ENCODE measurements around the gene SRL. TPM values are rescaled to one million over a fixed set of nuclear protein-coding genes. Genes with fewer than 3 reads are reported as not detected.
"Not testable (repeated sequence)": the region's sequence is repeated elsewhere in the genome, so short reads cannot be mapped to it uniquely, and the experiment has no call there.

The SRL gene
- polyA plus RNA-seq, 1 donor from 2014 or later, result not detected

GRCh38 chr16:4253012-4253393, 11.1 kb upstream of the SRL start:
- H3K9ac ChIP-seq (ENCODE audit: low read length), result peak overlapping the region; percentile 77
- H3K36me3 ChIP-seq (ENCODE audit: insufficient read depth, low read length); H3K4me2 ChIP-seq (ENCODE audit: low read length); H4K20me1 ChIP-seq (ENCODE audit: insufficient read depth); H3K9me3 ChIP-seq (ENCODE audit: low read length); H3K79me2 ChIP-seq (replicated peaks; ENCODE audit: insufficient read depth, low read length); H3F3A ChIP-seq (ENCODE audit: insufficient read depth, low read length, poor library complexity, severe bottlenecking); H3K27me3 ChIP-seq (ENCODE audit: insufficient read depth, low read depth, low read length); H3K9me2 ChIP-seq (ENCODE audit: insufficient read depth, low read length): not testable (repeated sequence)
- H3K27ac ChIP-seq (ENCODE audit: low read length), result peak overlapping the region; percentile 78
- peak overlapping the region; percentile 34 for H2AFZ ChIP-seq (ENCODE audit: low read depth, low read length)
- H3K4me3 ChIP-seq (ENCODE audit: low read length), result peak overlapping the region; percentile 87

GRCh38 chr16:4249530-4250308, 7.8 kb upstream of the SRL start:
- Histone ChIP-seq H3K4me3 (ENCODE audit: low read length) (no peak overlapping the region), H4K20me1 (ENCODE audit: insufficient read depth) (no peaks in the 10 kb centered on the region), H2AFZ (ENCODE audit: low read depth, low read length) (no peak overlapping the region), H3K79me2 (replicated peaks; ENCODE audit: insufficient read depth, low read length) (no peaks in the 10 kb centered on the region), H3K9ac (ENCODE audit: low read length) (no peak overlapping the region), H3K9me3 (ENCODE audit: low read length) (no peaks in the 10 kb centered on the region), H3K9me2 (ENCODE audit: insufficient read depth, low read length) (no peaks in the 10 kb centered on the region), H3F3A (ENCODE audit: insufficient read depth, low read length, poor library complexity, severe bottlenecking) (no peaks in the 10 kb centered on the region), H3K4me2 (ENCODE audit: low read length) (no peak overlapping the region), H3K27me3 (ENCODE audit: insufficient read depth, low read depth, low read length) (no peaks in the 10 kb centered on the region), H3K27ac (ENCODE audit: low read length) (no peak overlapping the region), H3K36me3 (ENCODE audit: insufficient read depth, low read length) (no peaks in the 10 kb centered on the region)
- TF ChIP-seq SMC3 (conservative IDR thresholded peaks at IDR 0.05; ENCODE audit: poor library complexity) (no peak), MXI1 (conservative IDR thresholded peaks at IDR 0.05; ENCODE audit: poor library complexity, severe bottlenecking) (no peak), TAF1 (IDR thresholded peaks at IDR 0.05; ENCODE audit: low read depth) (no peak), EZH2 (IDR thresholded peaks at IDR 0.05; ENCODE audit: borderline replicate concordance, insufficient read depth, low read length, poor library complexity, severe bottlenecking) (no peak), REST (IDR thresholded peaks at IDR 0.05; ENCODE audit: borderline replicate concordance) (no peak), EP300 (conservative IDR thresholded peaks at IDR 0.05; ENCODE audit: poor library complexity, severe bottlenecking) (no peak), CTCF (IDR thresholded peaks at IDR 0.05; ENCODE audit: poor library complexity, severe bottlenecking) (no peak), POLR2AphosphoS5 (IDR thresholded peaks at IDR 0.05) (no peak), RAD21 (conservative IDR thresholded peaks at IDR 0.05) (no peak)
